GM23338 (cell line): ENCODE data around the gene UQCC3. TPM values are rescaled to one million over a fixed set of nuclear protein-coding genes. Genes with fewer than 3 reads are reported as not detected.

Experiments used
- ATAC-seq: fragments of 200-7000 bp; cut with Tn5 transposase; 3 replicates; pipeline ENCODE4 v1.9.1; 2020
- DNase-seq: peaks from one replicate; pipeline ENCODE4 v3.0.0-alpha.2; 2015; ENCODE audit warnings: low spot score
- H2AFZ ChIP-seq: fragments of 200-600 bp; sonication (generic); 2 replicates; pipeline ENCODE4 v1.8.0; 2016; ENCODE audit warnings: antibody characterized with exemption, mild to moderate bottlenecking, moderate library complexity
- H3F3A ChIP-seq: fragments of 200-600 bp; sonication (generic); replicated peaks from 2 replicates; pipeline ENCODE4 v1.8.0; 2017; ENCODE audit warnings: antibody characterized with exemption, mixed run types, low read depth
- H3K27ac ChIP-seq: fragments of 200-600 bp; sonication (generic); 2 replicates; pipeline ENCODE4 v1.6.1; 2016; ENCODE audit warnings: low read depth
- H3K27me3 ChIP-seq: fragments of 200-600 bp; sonication (generic); 2 replicates; pipeline ENCODE4 v1.8.0; 2016; ENCODE audit warnings: mild to moderate bottlenecking, mixed run types, moderate library complexity; ENCODE audit not compliant: insufficient read depth
- H3K36me3 ChIP-seq: fragments of 200-600 bp; sonication (generic); 2 replicates; pipeline ENCODE4 v1.8.0; 2016; ENCODE audit warnings: mild to moderate bottlenecking; ENCODE audit not compliant: insufficient read depth
- H3K4me1 ChIP-seq: fragments of 200-600 bp; sonication (generic); 2 replicates; pipeline ENCODE4 v1.8.0; 2016; ENCODE audit warnings: mild to moderate bottlenecking, moderate library complexity; ENCODE audit not compliant: insufficient read depth
- H3K4me2 ChIP-seq: fragments of 200-600 bp; sonication (generic); 2 replicates; pipeline ENCODE4 v1.7.1; 2017; ENCODE audit warnings: mixed run types
- H3K4me3 ChIP-seq: fragments of 200-600 bp; sonication (generic); 2 replicates; pipeline ENCODE4 v1.6.1; 2016; ENCODE audit warnings: mixed run types
- H3K79me2 ChIP-seq: fragments of 200-600 bp; sonication (generic); replicated peaks from 2 replicates; pipeline ENCODE4 v1.8.0; 2017; ENCODE audit warnings: mild to moderate bottlenecking; ENCODE audit not compliant: insufficient read depth
- H3K9me2 ChIP-seq: fragments of 200-600 bp; sonication (generic); 2 replicates; pipeline ENCODE4 v1.8.0; 2017; ENCODE audit not compliant: insufficient read depth
- H4K20me1 ChIP-seq: fragments of 200-600 bp; sonication (generic); replicated peaks from 2 replicates; pipeline ENCODE4 v1.8.0; 2017; ENCODE audit warnings: mild to moderate bottlenecking; ENCODE audit not compliant: insufficient read depth
- H3K27ac Mint-ChIP-seq: 2 replicates; pipeline ENCODE4 v1.8.0; 2020; ENCODE audit warnings: inconsistent platforms, mild to moderate bottlenecking, moderate library complexity, mixed read lengths
- H3K27me3 Mint-ChIP-seq: 3 replicates; pipeline ENCODE4 v1.8.0; 2022; ENCODE audit warnings: low read depth, mild to moderate bottlenecking, moderate library complexity, mixed read lengths, inconsistent platforms; ENCODE audit not compliant: insufficient read depth, poor library complexity
- H3K36me3 Mint-ChIP-seq: 3 replicates; pipeline ENCODE4 v1.8.0; 2021; ENCODE audit warnings: low read depth, mild to moderate bottlenecking, inconsistent platforms, moderate library complexity, mixed read lengths
- H3K4me1 Mint-ChIP-seq: 3 replicates; pipeline ENCODE4 v1.8.0; 2020; ENCODE audit warnings: mild to moderate bottlenecking, inconsistent platforms, mixed read lengths
- H3K4me3 Mint-ChIP-seq: 3 replicates; pipeline ENCODE4 v1.8.0; 2021; ENCODE audit warnings: moderate library complexity, mild to moderate bottlenecking, inconsistent platforms, mixed read lengths
- H3K9me3 Mint-ChIP-seq: 3 replicates; pipeline ENCODE4 v1.8.0; 2020; ENCODE audit warnings: moderate library complexity, mild to moderate bottlenecking, inconsistent platforms, mixed read lengths
- CREB1 ChIP-seq: fragments of 250-450 bp; sonication (Bioruptor Pico); IDR thresholded peaks from 2 replicates; pipeline ENCODE4 v1.5.0; 2020; ENCODE audit warnings: low read depth, mild to moderate bottlenecking, moderate library complexity
- CTCF ChIP-seq, 2 experiments: fragments of 200-600 bp in 1 of 2; sonication (generic) in 1 of 2; conservative IDR thresholded peaks; 2 replicates each; pipeline versions ENCODE4 v1.5.1 to v1.6.1; 2016 to 2017; ENCODE audit warnings: antibody characterized with exemption in 2 of 2, low read depth in 2 of 2, mild to moderate bottlenecking in 2 of 2, moderate library complexity in 1 of 2
- EZH2 ChIP-seq: fragments of 200-600 bp; sonication (generic); IDR thresholded peaks from one replicate; pipeline ENCODE4 v1.8.0; 2017; ENCODE audit warnings: antibody characterized with exemption, mild to moderate bottlenecking, low read depth; ENCODE audit not compliant: unreplicated experiment
- EZH2phosphoT487 ChIP-seq: fragments of 200-600 bp; sonication (generic); IDR thresholded peaks from one replicate; pipeline ENCODE4 v1.8.1; 2018; ENCODE audit warnings: antibody characterized with exemption; ENCODE audit not compliant: unreplicated experiment
- NANOG ChIP-seq: IDR thresholded peaks from 2 replicates; pipeline ENCODE4 v1.6.1; 2016; ENCODE audit warnings: antibody characterized with exemption, borderline replicate concordance
- POLR2AphosphoS5 ChIP-seq: IDR thresholded peaks from 2 replicates; pipeline ENCODE4 v1.6.1; 2016; ENCODE audit warnings: antibody characterized with exemption, low read depth
- REST ChIP-seq: IDR thresholded peaks from one replicate; pipeline ENCODE4 v1.6.1; 2018; ENCODE audit warnings: antibody characterized with exemption; ENCODE audit not compliant: unreplicated experiment
- STAT1 ChIP-seq: IDR thresholded peaks from one replicate; pipeline ENCODE4 v1.6.1; 2016; ENCODE audit warnings: antibody characterized with exemption; ENCODE audit not compliant: unreplicated experiment
- ZNF331 ChIP-seq: fragments of 250-450 bp; sonication (Bioruptor Pico); IDR thresholded peaks from 2 replicates; pipeline ENCODE4 v1.5.0; 2020; ENCODE audit warnings: low read depth, mild to moderate bottlenecking, moderate library complexity
- polyA plus RNA-seq: library from polyadenylated mRNA; unstranded; fragments of >200 nt; fragmentation: Nextera tagmentation; extraction: Ambion mirVana; gene quantifications from 2 replicates; pipeline ENCODE4 v1.2.1, GENCODE V29; 2016
- total RNA-seq: library from RNA; depleted of rRNA; stranded (reverse); fragments of >200 nt; shearing (Covaris generic); gene quantifications from 2 replicates; pipeline ENCODE4 v1.2.3, GENCODE V29; 2014

The UQCC3 gene
- total and polyA plus RNA-seq, 2 experiments from 2014 or later, result 13.0 to 54.7 TPM

- DNase-seq (peak; percentile 88), ATAC-seq (peak; percentile 66)
- Histone ChIP-seq H3K36me3 (peaks cover 20% of the 10 kb centered on the region), H3K9me2 (no peaks in the 10 kb centered on the region), H4K20me1 (peaks cover 15% of the 10 kb centered on the region), H3K79me2 (peaks cover 51% of the 10 kb centered on the region), H3K4me2 (peak overlapping the region; percentile 97), H2AFZ (peak overlapping the region; percentile 93), H3K4me3 (peak overlapping the region; percentile 99), H3F3A (peaks cover 59% of the 10 kb centered on the region), H3K4me1 (peaks cover 20% of the 10 kb centered on the region), H3K27ac (peak overlapping the region; percentile 98), H3K27me3 (no peaks in the 10 kb centered on the region)
- TF ChIP-seq STAT1 (no peak), NANOG (no peak), CTCF (conservative IDR thresholded peaks at IDR 0.05; ENCODE audit: low read depth in 2 of 2) (no peak), POLR2AphosphoS5 (no peak), EZH2phosphoT487 (no peak), EZH2 (no peak), REST (no peak), CREB1 (CRISPR knock-in tag) (no peak), ZNF331 (CRISPR knock-in tag) (no peak)
- H3K27ac Mint-ChIP-seq, result peak overlapping the region; percentile 98
- H3K36me3 Mint-ChIP-seq, result peaks cover 56% of the 10 kb centered on the region
- peak overlapping the region; percentile 98 for H3K4me3 Mint-ChIP-seq
- H3K9me3 Mint-ChIP-seq, result no peaks in the 10 kb centered on the region; the same call in 2 of the 3 replicates
- H3K27me3 Mint-ChIP-seq, result peaks cover 13% of the 10 kb centered on the region
- H3K4me1 Mint-ChIP-seq, result peaks cover 17% of the 10 kb centered on the region
Measured at GRCh38 chr11:62664405-62665074, 6.9 kb upstream of the UQCC3 start.

GRCh38 chr11:62665075-62665598 is 6.3 kb upstream of the UQCC3 start, which contains the start of the genes C11orf98 and CSKMT:
TSS of gene C11orf98 (minus strand) at chr11:62665210. CDS start at chr11:62665169, 41 bp downstream.
TSS of gene CSKMT (plus strand) at chr11:62665312. CDS start at chr11:62665880, 568 bp downstream.
- Mint-ChIP-seq H3K36me3 (peaks cover 56% of the 10 kb centered on the region), H3K27me3 (peaks cover 13% of the 10 kb centered on the region), H3K4me1 (peaks cover 17% of the 10 kb centered on the region), H3K27ac (peak within 1 kb of the TSS; percentile 98), H3K4me3 (peak within 1 kb of the TSS; percentile 98), H3K9me3 (no peaks in the 10 kb centered on the region; the same call in 2 of the 3 replicates)
- DNase-seq (peak; percentile 96), ATAC-seq (peak; percentile 84)
- H2AFZ ChIP-seq, result peak within 1 kb of the TSS; percentile 93
- peaks cover 51% of the 10 kb centered on the region for H3K79me2 ChIP-seq
- H3K4me3 ChIP-seq, result peak within 1 kb of the TSS; percentile 99
- H3K36me3 ChIP-seq, result peaks cover 20% of the 10 kb centered on the region
- TF ChIP-seq EZH2 (no peak), POLR2AphosphoS5 (peak; percentile 100), REST (peak; percentile 37)
- peaks cover 26% of the 10 kb centered on the region for H3K4me1 ChIP-seq
- H3K27me3 ChIP-seq, result no peaks in the 10 kb centered on the region
- H3K9me2 ChIP-seq, result no peaks in the 10 kb centered on the region
- peak within 1 kb of the TSS; percentile 98 for H3K27ac ChIP-seq
- peaks cover 65% of the 10 kb centered on the region for H3F3A ChIP-seq
- H4K20me1 ChIP-seq, result peaks cover 15% of the 10 kb centered on the region
- peak within 1 kb of the TSS; percentile 97 for H3K4me2 ChIP-seq
